Liver (tissue), 9 donors: ENCODE data around the gene SEC24D. TPM values are rescaled to one million over a fixed set of nuclear protein-coding genes. Genes with fewer than 3 reads are reported as not detected.

Experiments used
- DNase-seq: peaks from one replicate; pipeline ENCODE4 v3.0.0-alpha.2; 2017; ENCODE audit warnings: low spot score
- H3K27ac ChIP-seq, 2 donors: one replicate each; pipeline ENCODE4 v1.7.0; 2013; ENCODE audit warnings: inconsistent platforms in 2 of 2, low read length in 2 of 2, control low read depth in 1 of 2, low read depth in 1 of 2, mild to moderate bottlenecking in 1 of 2
- H3K27me3 ChIP-seq, 4 donors: one replicate each; pipeline versions ENCODE4 v1.6.1 to v1.7.0; 2013; ENCODE audit warnings: low read length in 3 of 4, inconsistent platforms in 1 of 4, mild to moderate bottlenecking in 1 of 4, moderate library complexity in 1 of 4; ENCODE audit not compliant: control insufficient read depth in 4 of 4, insufficient read depth in 4 of 4
- H3K36me3 ChIP-seq, 4 donors: one replicate each; pipeline versions ENCODE4 v1.6.1 to v1.7.0; 2013; ENCODE audit warnings: low read length in 3 of 4, mild to moderate bottlenecking in 3 of 4, low read depth in 1 of 4, moderate library complexity in 1 of 4; ENCODE audit not compliant: control insufficient read depth in 4 of 4, insufficient read depth in 3 of 4
- H3K4me1 ChIP-seq, 4 donors: one replicate each; pipeline versions ENCODE4 v1.6.1 to v1.7.0; 2013; ENCODE audit warnings: low read length in 3 of 4, mild to moderate bottlenecking in 3 of 4, moderate library complexity in 1 of 4; ENCODE audit not compliant: control insufficient read depth in 4 of 4, insufficient read depth in 4 of 4
- H3K4me3 ChIP-seq, 3 donors: one replicate each; pipeline versions ENCODE4 v1.6.1 to v1.7.0; 2013; ENCODE audit warnings: low read length in 3 of 3, control low read depth in 1 of 3, low read depth in 1 of 3, mild to moderate bottlenecking in 1 of 3
- H3K9ac ChIP-seq, 2 donors: one replicate each; pipeline ENCODE4 v1.7.0; 2013; ENCODE audit warnings: low read length in 2 of 2, mild to moderate bottlenecking in 2 of 2, moderate library complexity in 2 of 2, control low read depth in 1 of 2, low read depth in 1 of 2
- H3K9me3 ChIP-seq, 4 donors: one replicate each; pipeline versions ENCODE4 v1.6.1 to v1.7.0; 2013; ENCODE audit warnings: low read length in 3 of 4; ENCODE audit not compliant: control insufficient read depth in 4 of 4
- EGR1 ChIP-seq, 2 donors: IDR thresholded peaks; 2 replicates each; pipeline ENCODE4 v1.6.1; 2016 to 2018; ENCODE audit warnings: antibody characterized with exemption in 2 of 2, low read depth in 2 of 2
- FOXA1 ChIP-seq: IDR thresholded peaks from 2 replicates; pipeline ENCODE4 v1.6.1; 2016; ENCODE audit warnings: antibody characterized with exemption
- FOXA2 ChIP-seq: IDR thresholded peaks from 2 replicates; pipeline ENCODE4 v1.6.1; 2016; ENCODE audit warnings: antibody characterized with exemption
- GABPA ChIP-seq, 2 donors: IDR thresholded peaks in 1 of 2; conservative IDR thresholded peaks in 1 of 2; 2 replicates each; pipeline ENCODE4 v1.6.1; 2016; ENCODE audit warnings: antibody characterized with exemption in 2 of 2, mild to moderate bottlenecking in 1 of 2, moderate library complexity in 1 of 2
- HNF4A ChIP-seq, 2 donors: conservative IDR thresholded peaks; 2 replicates each; pipeline ENCODE4 v1.6.1; 2016; ENCODE audit warnings: antibody characterized with exemption in 2 of 2, mild to moderate bottlenecking in 2 of 2
- HNF4G ChIP-seq: IDR thresholded peaks from 2 replicates; pipeline ENCODE4 v1.6.1; 2016; ENCODE audit warnings: antibody characterized with exemption
- JUND ChIP-seq, 2 donors: IDR thresholded peaks; 2 replicates each; pipeline ENCODE4 v1.6.1; 2016; ENCODE audit warnings: antibody characterized with exemption in 2 of 2
- NR2F2 ChIP-seq: IDR thresholded peaks from 2 replicates; pipeline ENCODE4 v1.6.1; 2016; ENCODE audit warnings: antibody characterized with exemption
- RAD21 ChIP-seq, 2 donors: IDR thresholded peaks; 2 replicates each; pipeline ENCODE4 v1.6.1; 2016; ENCODE audit warnings: antibody characterized with exemption in 2 of 2, mild to moderate bottlenecking in 2 of 2
- RXRA ChIP-seq, 2 donors: IDR thresholded peaks; 2 replicates each; pipeline ENCODE4 v1.6.1; 2017 to 2018; ENCODE audit warnings: antibody characterized with exemption in 2 of 2, mild to moderate bottlenecking in 1 of 2
- SP1 ChIP-seq: IDR thresholded peaks from 2 replicates; pipeline ENCODE4 v1.6.1; 2018; ENCODE audit warnings: antibody characterized with exemption, mild to moderate bottlenecking
- TAF1 ChIP-seq: conservative IDR thresholded peaks from 2 replicates; pipeline ENCODE4 v1.6.1; 2016; ENCODE audit warnings: antibody characterized with exemption, mild to moderate bottlenecking
- YY1 ChIP-seq: IDR thresholded peaks from 2 replicates; pipeline ENCODE4 v1.6.1; 2016; ENCODE audit warnings: antibody characterized with exemption, mild to moderate bottlenecking
- whole genome bisulfite sequencing: extraction: QIAGEN DNeasy Blood & Tissue Kit; methylation state at CpG from one replicate; pipeline ENCODE4 v1.1.7; 2013; 5-methylcytosine and 5-hydroxymethylcytosine counted together
- polyA plus RNA-seq, 2 donors: library from polyadenylated mRNA; stranded (reverse) in 1 of 2; unstranded in 1 of 2; fragments of 200-250 nt in 1 of 2; fragments of >200 nt in 1 of 2; fragmentation: Nextera tagmentation in 1 of 2; extraction: Ambion mirVana in 1 of 2; gene quantifications; one replicate each; pipeline versions ENCODE4 v1.2.1 to v1.2.3, GENCODE V29; 2013 to 2015
- total RNA-seq, 2 donors: library from RNA; depleted of rRNA; stranded (reverse); fragments of >200 nt; gene quantifications; one replicate each; pipeline ENCODE4 v1.2.3, GENCODE V29; 2014
- TF ChIP-seq, protein P1 (sequence below): IDR thresholded peaks from 2 replicates; pipeline ENCODE4 v1.6.1; 2016; ENCODE audit warnings: antibody characterized with exemption
- TF ChIP-seq, protein P2 (sequence below): IDR thresholded peaks from 2 replicates; pipeline ENCODE4 v1.6.1; 2016; ENCODE audit warnings: antibody characterized with exemption, mild to moderate bottlenecking
- TF ChIP-seq, protein P3 (sequence below): IDR thresholded peaks from 2 replicates; pipeline ENCODE4 v1.6.1; 2016; ENCODE audit warnings: antibody characterized with exemption
- TF ChIP-seq, protein P4 (sequence below): fragments of 150-350 bp; IDR thresholded peaks from 2 replicates; pipeline ENCODE4 v1.5.1; 2017; ENCODE audit warnings: improper control_type of control experiment, low read depth, low read length; ENCODE audit not compliant: missing input control
- TF ChIP-seq, protein P5 (sequence below): IDR thresholded peaks from 2 replicates; pipeline ENCODE4 v1.6.1; 2016; ENCODE audit warnings: antibody characterized with exemption
- donor health status: healthy.
- donor health status: healthy.
- donor health status: healthy.
- donor health status: healthy.
- donor health status: healthy.

Gene SEC24D
- total and polyA plus RNA-seq, 4 donors: 16.0 to 80.8 (median 33.7) TPM

DNA sequence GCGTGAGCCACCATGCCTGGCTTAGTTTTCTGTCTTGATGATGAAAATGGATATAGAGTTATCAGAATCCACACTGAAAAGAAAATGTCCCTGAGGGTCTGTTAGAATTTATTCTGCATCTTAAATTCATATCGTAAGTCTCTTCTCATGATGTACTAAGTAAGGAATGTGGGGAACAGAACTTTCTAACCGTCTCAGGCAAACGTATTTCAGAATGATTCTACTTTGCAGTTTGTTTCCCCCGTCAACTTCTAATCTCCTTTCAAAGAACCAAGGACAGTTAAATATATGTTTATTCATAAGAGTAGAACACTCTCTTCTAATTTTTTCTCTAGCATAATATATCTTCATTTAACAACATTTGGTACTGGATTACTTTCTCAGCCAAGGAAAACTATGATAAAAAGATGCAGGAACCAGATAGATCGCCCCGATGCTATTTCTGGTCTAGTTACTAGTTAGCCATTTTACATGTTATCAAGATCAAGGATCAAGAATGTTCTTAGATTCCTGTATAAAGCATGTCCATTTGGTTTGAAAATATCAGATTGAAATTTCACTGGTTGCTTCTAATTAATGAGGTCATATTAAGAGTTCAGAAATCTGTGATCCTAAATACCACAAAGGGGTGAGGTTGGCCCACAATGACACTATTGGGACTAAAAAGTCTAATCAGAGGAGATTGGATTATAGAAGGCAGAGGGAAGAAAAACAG lies 101.3 kb downstream of the SEC24D start:
- no peaks in the 10 kb centered on the region for H3K9me3 ChIP-seq
- H3K27ac ChIP-seq: no peak overlapping the region
- DNase-seq: no peak
- WGBS: 82% methylated on average over 7 of the region's 7 CpGs
- H3K36me3 ChIP-seq: peaks cover 5 to 55% (median 43%) of the 10 kb centered on the region in 4 donors
- H3K4me3 ChIP-seq: no peak overlapping the region
- H3K9ac ChIP-seq: no peak overlapping the region
- H3K27me3 ChIP-seq: no peaks in the 10 kb centered on the region
- TF ChIP-seq, protein P1, sequence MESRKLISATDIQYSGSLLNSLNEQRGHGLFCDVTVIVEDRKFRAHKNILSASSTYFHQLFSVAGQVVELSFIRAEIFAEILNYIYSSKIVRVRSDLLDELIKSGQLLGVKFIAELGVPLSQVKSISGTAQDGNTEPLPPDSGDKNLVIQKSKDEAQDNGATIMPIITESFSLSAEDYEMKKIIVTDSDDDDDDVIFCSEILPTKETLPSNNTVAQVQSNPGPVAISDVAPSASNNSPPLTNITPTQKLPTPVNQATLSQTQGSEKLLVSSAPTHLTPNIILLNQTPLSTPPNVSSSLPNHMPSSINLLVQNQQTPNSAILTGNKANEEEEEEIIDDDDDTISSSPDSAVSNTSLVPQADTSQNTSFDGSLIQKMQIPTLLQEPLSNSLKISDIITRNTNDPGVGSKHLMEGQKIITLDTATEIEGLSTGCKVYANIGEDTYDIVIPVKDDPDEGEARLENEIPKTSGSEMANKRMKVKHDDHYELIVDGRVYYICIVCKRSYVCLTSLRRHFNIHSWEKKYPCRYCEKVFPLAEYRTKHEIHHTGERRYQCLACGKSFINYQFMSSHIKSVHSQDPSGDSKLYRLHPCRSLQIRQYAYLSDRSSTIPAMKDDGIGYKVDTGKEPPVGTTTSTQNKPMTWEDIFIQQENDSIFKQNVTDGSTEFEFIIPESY: no peak
- no peak for TF ChIP-seq JUND (IDR thresholded peaks at IDR 0.05)
- TF ChIP-seq GABPA (IDR thresholded peaks at IDR 0.05 in 1 of 2, conservative IDR thresholded peaks at IDR 0.05 in 1 of 2): no peak
- TF ChIP-seq, protein P2, sequence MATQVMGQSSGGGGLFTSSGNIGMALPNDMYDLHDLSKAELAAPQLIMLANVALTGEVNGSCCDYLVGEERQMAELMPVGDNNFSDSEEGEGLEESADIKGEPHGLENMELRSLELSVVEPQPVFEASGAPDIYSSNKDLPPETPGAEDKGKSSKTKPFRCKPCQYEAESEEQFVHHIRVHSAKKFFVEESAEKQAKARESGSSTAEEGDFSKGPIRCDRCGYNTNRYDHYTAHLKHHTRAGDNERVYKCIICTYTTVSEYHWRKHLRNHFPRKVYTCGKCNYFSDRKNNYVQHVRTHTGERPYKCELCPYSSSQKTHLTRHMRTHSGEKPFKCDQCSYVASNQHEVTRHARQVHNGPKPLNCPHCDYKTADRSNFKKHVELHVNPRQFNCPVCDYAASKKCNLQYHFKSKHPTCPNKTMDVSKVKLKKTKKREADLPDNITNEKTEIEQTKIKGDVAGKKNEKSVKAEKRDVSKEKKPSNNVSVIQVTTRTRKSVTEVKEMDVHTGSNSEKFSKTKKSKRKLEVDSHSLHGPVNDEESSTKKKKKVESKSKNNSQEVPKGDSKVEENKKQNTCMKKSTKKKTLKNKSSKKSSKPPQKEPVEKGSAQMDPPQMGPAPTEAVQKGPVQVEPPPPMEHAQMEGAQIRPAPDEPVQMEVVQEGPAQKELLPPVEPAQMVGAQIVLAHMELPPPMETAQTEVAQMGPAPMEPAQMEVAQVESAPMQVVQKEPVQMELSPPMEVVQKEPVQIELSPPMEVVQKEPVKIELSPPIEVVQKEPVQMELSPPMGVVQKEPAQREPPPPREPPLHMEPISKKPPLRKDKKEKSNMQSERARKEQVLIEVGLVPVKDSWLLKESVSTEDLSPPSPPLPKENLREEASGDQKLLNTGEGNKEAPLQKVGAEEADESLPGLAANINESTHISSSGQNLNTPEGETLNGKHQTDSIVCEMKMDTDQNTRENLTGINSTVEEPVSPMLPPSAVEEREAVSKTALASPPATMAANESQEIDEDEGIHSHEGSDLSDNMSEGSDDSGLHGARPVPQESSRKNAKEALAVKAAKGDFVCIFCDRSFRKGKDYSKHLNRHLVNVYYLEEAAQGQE: no peak
- TF ChIP-seq YY1: no peak
- TF ChIP-seq HNF4G: no peak
- TF ChIP-seq, protein P3, sequence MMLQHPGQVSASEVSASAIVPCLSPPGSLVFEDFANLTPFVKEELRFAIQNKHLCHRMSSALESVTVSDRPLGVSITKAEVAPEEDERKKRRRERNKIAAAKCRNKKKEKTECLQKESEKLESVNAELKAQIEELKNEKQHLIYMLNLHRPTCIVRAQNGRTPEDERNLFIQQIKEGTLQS: no peak
- TF ChIP-seq HNF4A (conservative IDR thresholded peaks at IDR 0.05): no peak
- TF ChIP-seq FOXA1: no peak
- no peak for TF ChIP-seq EGR1 (IDR thresholded peaks at IDR 0.05; ENCODE audit: low read depth in 2 of 2)
- TF ChIP-seq FOXA2: no peak
- TF ChIP-seq RAD21 (IDR thresholded peaks at IDR 0.05): no peak
- TF ChIP-seq RXRA (IDR thresholded peaks at IDR 0.05): no peak
- no peak for TF ChIP-seq NR2F2
- TF ChIP-seq, protein P4, sequence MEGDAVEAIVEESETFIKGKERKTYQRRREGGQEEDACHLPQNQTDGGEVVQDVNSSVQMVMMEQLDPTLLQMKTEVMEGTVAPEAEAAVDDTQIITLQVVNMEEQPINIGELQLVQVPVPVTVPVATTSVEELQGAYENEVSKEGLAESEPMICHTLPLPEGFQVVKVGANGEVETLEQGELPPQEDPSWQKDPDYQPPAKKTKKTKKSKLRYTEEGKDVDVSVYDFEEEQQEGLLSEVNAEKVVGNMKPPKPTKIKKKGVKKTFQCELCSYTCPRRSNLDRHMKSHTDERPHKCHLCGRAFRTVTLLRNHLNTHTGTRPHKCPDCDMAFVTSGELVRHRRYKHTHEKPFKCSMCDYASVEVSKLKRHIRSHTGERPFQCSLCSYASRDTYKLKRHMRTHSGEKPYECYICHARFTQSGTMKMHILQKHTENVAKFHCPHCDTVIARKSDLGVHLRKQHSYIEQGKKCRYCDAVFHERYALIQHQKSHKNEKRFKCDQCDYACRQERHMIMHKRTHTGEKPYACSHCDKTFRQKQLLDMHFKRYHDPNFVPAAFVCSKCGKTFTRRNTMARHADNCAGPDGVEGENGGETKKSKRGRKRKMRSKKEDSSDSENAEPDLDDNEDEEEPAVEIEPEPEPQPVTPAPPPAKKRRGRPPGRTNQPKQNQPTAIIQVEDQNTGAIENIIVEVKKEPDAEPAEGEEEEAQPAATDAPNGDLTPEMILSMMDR: no peak
- TF ChIP-seq, protein P5, sequence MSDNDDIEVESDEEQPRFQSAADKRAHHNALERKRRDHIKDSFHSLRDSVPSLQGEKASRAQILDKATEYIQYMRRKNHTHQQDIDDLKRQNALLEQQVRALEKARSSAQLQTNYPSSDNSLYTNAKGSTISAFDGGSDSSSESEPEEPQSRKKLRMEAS: no peak
- no peak for TF ChIP-seq SP1
- no peak for TF ChIP-seq TAF1
- H3K4me1 ChIP-seq: peaks cover 0 to 3% (median 0%) of the 10 kb centered on the region in 4 donors
